Measurements from ENCODE around the gene TNF. TPM values are rescaled to one million over a fixed set of nuclear protein-coding genes. Genes with fewer than 3 reads are reported as not detected.

The TNF gene
- total RNA-seq, 1 donor from 2014 or later = 11.5 TPM

DNA sequence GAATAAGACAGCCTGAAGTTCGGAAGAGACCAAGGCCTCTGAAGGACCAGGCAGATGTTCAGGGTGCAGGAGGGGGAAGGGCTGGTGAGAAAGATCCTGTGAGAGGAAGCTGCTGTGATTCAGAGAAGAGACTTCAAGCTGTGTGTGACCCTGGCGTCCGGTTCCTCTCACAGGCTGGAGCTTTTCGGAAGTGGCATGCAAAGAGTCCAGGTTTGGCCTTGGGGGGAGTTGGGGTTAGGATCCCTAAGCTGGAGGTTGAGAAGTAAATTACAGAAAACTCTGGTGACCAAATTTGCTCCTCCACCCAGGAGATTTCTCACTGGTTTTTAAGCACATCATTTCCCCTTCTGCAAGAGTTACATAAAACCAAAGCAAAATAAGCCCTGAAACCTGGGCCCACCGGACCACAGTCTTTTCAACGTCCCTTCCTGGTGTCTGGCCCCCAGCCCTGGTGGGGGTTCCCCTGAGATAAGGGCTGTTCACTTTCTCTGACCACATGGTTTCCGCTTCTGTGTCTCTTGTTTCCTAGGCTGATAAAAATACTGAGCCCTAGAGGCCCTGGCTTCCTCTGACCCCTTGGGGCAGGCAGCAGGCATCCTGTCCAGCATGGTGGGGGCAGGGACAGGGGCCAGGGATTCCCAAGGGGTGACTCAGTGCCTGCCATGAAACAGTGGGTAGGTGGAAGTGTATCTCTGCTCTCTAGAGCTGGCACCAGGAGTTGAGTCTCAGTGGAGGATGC, 15.2 kb upstream of the TNF start:
- H3K9me3 ChIP-seq = no peaks in the 10 kb centered on the region
- DNase-seq (ENCODE audit: low spot score in 2 of 2) = peak in 1 of 2 donors; percentile 78
- peaks cover 4 to 6% of the 10 kb centered on the region in 2 donors for H3K4me1 ChIP-seq
- TF ChIP-seq CTCF (IDR thresholded peaks at IDR 0.05) = no peak
- peaks cover 17 to 33% of the 10 kb centered on the region in 2 donors for H3K36me3 ChIP-seq
- peak overlapping the region; percentile 54 to 66 for H3K27ac ChIP-seq
- H3K4me3 ChIP-seq = no peak overlapping the region
- intact Hi-C loops (cut with DNase I) = no loop called here
- no peaks in the 10 kb centered on the region for H3K27me3 ChIP-seq

- no peak for DNase-seq (ENCODE audit: low spot score in 2 of 2)
- Histone ChIP-seq H3K4me3 (no peak overlapping the region), H3K9me3 (no peaks in the 10 kb centered on the region), H3K36me3 (peaks cover 17 to 33% of the 10 kb centered on the region in 2 donors), H3K27ac (peak overlapping the region; percentile 54 to 66), H3K27me3 (no peaks in the 10 kb centered on the region), H3K4me1 (peaks cover 4 to 6% of the 10 kb centered on the region in 2 donors)
- intact Hi-C loops (cut with DNase I) = no loop called here
- TF ChIP-seq CTCF (IDR thresholded peaks at IDR 0.05) = no peak
Measured at GRCh38 chr6:31560697-31561058, 14.7 kb upstream of the TNF start.

GRCh38 chr6:31567531-31568370, 7.6 kb upstream of the TNF start:
- H3K27ac ChIP-seq = no peak overlapping the region
- no peak overlapping the region for H3K4me3 ChIP-seq
- intact Hi-C loops (cut with DNase I) = no loop called here
- H3K27me3 ChIP-seq = no peaks in the 10 kb centered on the region
- H3K36me3 ChIP-seq = no peaks in the 10 kb centered on the region
- H3K9me3 ChIP-seq = no peaks in the 10 kb centered on the region
- DNase-seq (ENCODE audit: low spot score in 2 of 2) = no peak
- H3K4me1 ChIP-seq = no peaks in the 10 kb centered on the region
- no peak for TF ChIP-seq CTCF (IDR thresholded peaks at IDR 0.05)

DNA sequence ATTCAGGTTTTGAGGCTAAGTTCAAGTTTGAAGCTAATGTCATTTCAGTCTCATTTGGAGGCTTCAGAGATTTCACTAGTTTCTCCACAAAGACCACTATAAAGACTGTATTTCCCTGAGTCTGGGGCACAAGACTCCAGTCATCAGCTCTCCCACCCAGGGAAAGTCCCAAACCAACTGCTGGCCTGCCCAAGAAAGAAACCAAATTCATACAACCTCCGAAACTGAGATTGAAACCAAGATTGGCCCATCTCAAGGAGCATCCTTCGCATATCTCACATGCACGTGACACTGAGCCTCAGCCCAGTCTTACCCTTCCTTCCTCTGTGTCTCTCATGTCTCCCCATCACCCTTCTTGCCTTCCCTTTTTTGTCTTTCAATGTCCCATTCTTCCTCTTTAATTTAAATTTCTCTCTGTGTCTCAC, 6.8 kb upstream of the TNF start:
- intact Hi-C loops (cut with DNase I) = no loop called here
- H3K27me3 ChIP-seq = no peaks in the 10 kb centered on the region
- H3K36me3 ChIP-seq = no peaks in the 10 kb centered on the region
- H3K4me3 ChIP-seq = no peak overlapping the region
- DNase-seq (ENCODE audit: low spot score in 2 of 2) = no peak
- no peaks in the 10 kb centered on the region for H3K9me3 ChIP-seq
- no peak for TF ChIP-seq CTCF (IDR thresholded peaks at IDR 0.05)
- H3K4me1 ChIP-seq = no peaks in the 10 kb centered on the region
- no peak overlapping the region for H3K27ac ChIP-seq

GRCh38 chr6:31569861-31570536, 5.4 kb upstream of the TNF start:
- Histone ChIP-seq H3K4me3 (no peak overlapping the region), H3K27ac (no peak overlapping the region), H3K36me3 (no peaks in the 10 kb centered on the region), H3K9me3 (no peaks in the 10 kb centered on the region), H3K4me1 (no peaks in the 10 kb centered on the region), H3K27me3 (no peaks in the 10 kb centered on the region)
- intact Hi-C loops (cut with DNase I) = no loop called here
- DNase-seq (ENCODE audit: low spot score in 2 of 2) = no peak
- no peak for TF ChIP-seq CTCF (IDR thresholded peaks at IDR 0.05)

Data from ascending aorta (tissue), 2 donors.